K562 (cell line): ENCODE results near the gene NACA. TPM values are rescaled to one million over a fixed set of nuclear protein-coding genes. Genes with fewer than 3 reads are reported as not detected.

Source experiments
- ATAC-seq: fragments of 200-7000 bp; cut with Tn5 transposase; 3 replicates; pipeline ENCODE4 v1.9.1; 2020; ENCODE audit warnings: moderate library complexity
- BruUV-seq: library from RNA; stranded (reverse); fragments of 400-500 nt; replicated peaks from 2 replicates; lab custom pipeline; 2021; lab: Mats Ljungman, UMichigan
- CTCF ChIA-PET: fragments of 300-600 bp; formaldehyde crosslinking; extraction: SDS; loops from one replicate; lab custom pipeline; 2021; ENCODE audit warnings: low intra/inter-chr PET ratio; lab: Yijun Ruan, JAX
- POLR2A ChIA-PET: fragments of 300-600, 350-650 bp; sonication (Branson Sonifier 250); formaldehyde crosslinking; extraction: SDS; loops from one replicate; lab custom pipeline; 2021; ENCODE audit warnings: antibody characterized with exemption, inconsistent platforms; lab: Yijun Ruan, JAX
- DNase-seq, 4 experiments: peaks; one replicate each; pipeline versions ENCODE4 v3.0.0 to v3.0.0-alpha.2; 2011 to 2018; ENCODE audit warnings: low spot score in 3 of 4, mixed read lengths in 3 of 4; ENCODE audit errors: extremely low read depth in 1 of 4
- FAIRE-seq: peaks from 2 replicates; lab custom pipeline; 2011; peaks lifted over from hg19 to GRCh38; lab: Jason Lieb, UNC
- H2AFZ ChIP-seq: 2 replicates; pipeline ENCODE4 v1.6.0; 2011; ENCODE audit warnings: low read depth, low read length, control low read depth, inconsistent platforms
- H3K27ac ChIP-seq: fragments of 200-600 bp; 3 replicates; pipeline ENCODE4 v1.8.0; 2011; ENCODE audit warnings: low read depth, mild to moderate bottlenecking, control low read depth, inconsistent platforms, low read length, moderate library complexity, mixed read lengths; ENCODE audit errors: extremely low read depth
- H3K27me3 ChIP-seq, 2 experiments: fragments of 300-600 bp in 1 of 2; 2 replicates in 1 of 2; 3 replicates in 1 of 2; pipeline versions ENCODE4 v1.6.0 to v1.8.0; 2011; ENCODE audit warnings: inconsistent platforms in 2 of 2, low read length in 2 of 2, mild to moderate bottlenecking in 1 of 2, mixed read lengths in 1 of 2, moderate library complexity in 1 of 2; ENCODE audit not compliant: control insufficient read depth in 2 of 2, insufficient read depth in 2 of 2
- H3K36me3 ChIP-seq: fragments of 300-600 bp; 3 replicates; pipeline ENCODE4 v1.8.0; 2011; ENCODE audit warnings: mild to moderate bottlenecking, low read length, inconsistent platforms; ENCODE audit not compliant: control insufficient read depth, insufficient read depth
- H3K4me1 ChIP-seq, 2 experiments: fragments of 200-600 bp in 1 of 2; replicated peaks in 1 of 2; 2 replicates in 1 of 2; 3 replicates in 1 of 2; pipeline versions ENCODE4 v1.5.1 to v1.8.0; 2011; ENCODE audit warnings: inconsistent platforms in 2 of 2, low read length in 2 of 2, mild to moderate bottlenecking in 1 of 2, mixed read lengths in 1 of 2, moderate library complexity in 1 of 2; ENCODE audit not compliant: control insufficient read depth in 2 of 2, insufficient read depth in 2 of 2
- H3K4me2 ChIP-seq: 2 replicates; pipeline ENCODE4 v1.6.1; 2011; ENCODE audit warnings: low read length, control low read depth, inconsistent platforms, mixed read lengths; ENCODE audit not compliant: insufficient read depth
- H3K4me3 ChIP-seq: fragments of 200-600 bp; sonication (generic), shearing (Covaris generic); 2 replicates; pipeline ENCODE4 v1.5.1; 2016; ENCODE audit warnings: control low read depth, inconsistent platforms
- H3K79me2 ChIP-seq: fragments of 200-600 bp; 3 replicates; pipeline ENCODE4 v1.8.0; 2011; ENCODE audit warnings: low read length, inconsistent platforms; ENCODE audit not compliant: control insufficient read depth, insufficient read depth
- H3K9ac ChIP-seq, 2 experiments: 2 replicates each; pipeline versions ENCODE4 v1.6.0 to v1.6.1; 2011; ENCODE audit warnings: low read depth in 2 of 2, low read length in 2 of 2, control low read depth in 1 of 2, inconsistent platforms in 1 of 2, mild to moderate bottlenecking in 1 of 2, mixed read lengths in 1 of 2; ENCODE audit not compliant: insufficient read depth in 1 of 2
- H3K9me1 ChIP-seq: one replicate; pipeline ENCODE4 v1.6.0; 2011; ENCODE audit warnings: inconsistent platforms, mild to moderate bottlenecking, low read length, moderate library complexity; ENCODE audit not compliant: control insufficient read depth, insufficient read depth
- H3K9me3 ChIP-seq: replicated peaks from 2 replicates; pipeline ENCODE4 v1.5.1; 2011; ENCODE audit warnings: low read depth, low read length, inconsistent platforms; ENCODE audit not compliant: control insufficient read depth, insufficient read depth
- H4K20me1 ChIP-seq: replicated peaks from 2 replicates; pipeline ENCODE4 v1.6.1; 2011; ENCODE audit warnings: low read length, inconsistent platforms, mixed read lengths; ENCODE audit not compliant: control insufficient read depth, insufficient read depth
- ARID1B ChIP-seq: fragments of 450-650 bp; IDR thresholded peaks from 2 replicates; pipeline ENCODE4 v1.6.1; 2016; ENCODE audit warnings: antibody characterized with exemption, mild to moderate bottlenecking, inconsistent platforms
- CBFA2T2 ChIP-seq: fragments of 450-650 bp; conservative IDR thresholded peaks from 2 replicates; pipeline ENCODE4 v1.6.1; 2017; ENCODE audit warnings: mild to moderate bottlenecking
- CBX3 ChIP-seq, 2 experiments: IDR thresholded peaks; 1 replicate in 1 of 2; 2 replicates in 1 of 2; pipeline ENCODE4 v1.6.1; 2012; ENCODE audit warnings: inconsistent platforms in 2 of 2, low read length in 2 of 2, borderline replicate concordance in 1 of 2, control low read depth in 1 of 2
- CREM ChIP-seq: IDR thresholded peaks from 2 replicates; pipeline ENCODE4 v1.6.1; 2014; ENCODE audit warnings: antibody characterized with exemption, low read depth
- DPF2 ChIP-seq: fragments of 450-650 bp; IDR thresholded peaks from 2 replicates; pipeline ENCODE4 v1.6.1; 2016
- EP300 ChIP-seq: IDR thresholded peaks from 2 replicates; pipeline ENCODE4 v1.6.1; 2012; ENCODE audit warnings: low read length, improper control_type of control experiment
- ETV1 ChIP-seq: fragments of 450-650 bp; conservative IDR thresholded peaks from 2 replicates; pipeline ENCODE4 v1.6.1; 2016; ENCODE audit warnings: missing genetic modification characterization, control low read depth, low read depth, missing compliant biosample characterization
- FOXJ3 ChIP-seq: sonication (generic); formaldehyde crosslinking; IDR thresholded peaks from 2 replicates; pipeline ENCODE4 v1.4.0; 2020; ENCODE audit warnings: mild to moderate bottlenecking, missing genetic modification reagents
- GATA2 ChIP-seq: sonication (generic); formaldehyde crosslinking; IDR thresholded peaks from 2 replicates; pipeline ENCODE4 v1.4.0; 2020; ENCODE audit warnings: mild to moderate bottlenecking, missing genetic modification reagents
- HDAC8 ChIP-seq: fragments of 450-650 bp; IDR thresholded peaks from 2 replicates; pipeline ENCODE4 v1.6.1; 2016; ENCODE audit warnings: mild to moderate bottlenecking, missing genetic modification characterization, moderate library complexity, missing compliant biosample characterization
- HLTF ChIP-seq: fragments of 450-650 bp; IDR thresholded peaks from 2 replicates; pipeline ENCODE4 v1.6.1; 2016
- LARP7 ChIP-seq: fragments of 450-650 bp; IDR thresholded peaks from 2 replicates; pipeline ENCODE4 v1.6.1; 2016
- LEF1 ChIP-seq: fragments of 450-650 bp; IDR thresholded peaks from 2 replicates; pipeline ENCODE4 v1.6.1; 2016; ENCODE audit warnings: mild to moderate bottlenecking
- NCOR1 ChIP-seq: fragments of 450-650 bp; IDR thresholded peaks from 2 replicates; pipeline ENCODE4 v1.6.1; 2016; ENCODE audit warnings: mild to moderate bottlenecking, moderate library complexity
- PML ChIP-seq: IDR thresholded peaks from 2 replicates; pipeline ENCODE4 v1.6.1; 2012; ENCODE audit warnings: low read length, inconsistent platforms
- POLR2AphosphoS5 ChIP-seq: IDR thresholded peaks from 2 replicates; pipeline ENCODE4 v1.6.1; 2011; ENCODE audit warnings: mild to moderate bottlenecking, low read depth, low read length, moderate library complexity; ENCODE audit not compliant: control insufficient read depth, insufficient read depth
- SMARCE1 ChIP-seq: fragments of 450-650 bp; IDR thresholded peaks from 2 replicates; pipeline ENCODE4 v1.7.1; 2016; ENCODE audit warnings: mild to moderate bottlenecking
- TAL1 ChIP-seq: fragments of 450-650 bp; IDR thresholded peaks from 2 replicates; pipeline ENCODE4 v1.6.1; 2016; ENCODE audit warnings: mild to moderate bottlenecking
- TCF3 ChIP-seq: sonication (generic); formaldehyde crosslinking; IDR thresholded peaks from 2 replicates; pipeline ENCODE4 v1.4.0; 2020; ENCODE audit warnings: mild to moderate bottlenecking, missing genetic modification reagents
- THRA ChIP-seq: fragments of 450-650 bp; IDR thresholded peaks from 2 replicates; pipeline ENCODE4 v1.6.1; 2017; ENCODE audit warnings: mild to moderate bottlenecking, moderate library complexity
- TRIM24 ChIP-seq, 2 experiments: fragments of 450-650 bp; IDR thresholded peaks; 2 replicates each; pipeline ENCODE4 v1.6.1; 2016
- ZNF384 ChIP-seq: IDR thresholded peaks from 2 replicates; pipeline ENCODE4 v1.6.1; 2012; ENCODE audit warnings: low read depth, low read length, improper control_type of control experiment
- WGBS: fragments of 100-300 bp; shearing (Covaris generic); methylation state at CpG from one replicate; pipeline ENCODE4 v1.1.6; 2016; ENCODE audit warnings: low coverage, mixed read lengths; ENCODE audit not compliant: insufficient coverage; ENCODE audit errors: missing lambda C conversion rate; 5-methylcytosine and 5-hydroxymethylcytosine counted together
- in situ Hi-C: fragments of 300-500 bp; cut with MboI; formaldehyde crosslinking; loops from 4 replicates; pipeline ENCODE4 v1.15.0; 2018; ENCODE audit warnings: inconsistent platforms, mixed read lengths
- intact Hi-C: fragments of 100-400 bp; cut with micrococcal nuclease; formaldehyde crosslinking; loops from 2 replicates; pipeline ENCODE4 v1.14.2; 2022
- polyA plus RNA-seq, 8 experiments: library from polyadenylated mRNA; depleted of rRNA in 4 of 8; stranded (reverse) in 5 of 8; unstranded in 3 of 8; fragments of >200 nt; fragmentation: Nextera tagmentation in 2 of 8; fragmentation: Illumina TruSeq in 1 of 8; extraction: Ambion mirVana in 2 of 8; extraction: Trizol in 1 of 8; gene quantifications; 2 replicates each; pipeline versions ENCODE4 v1.2.1 to v1.2.3, GENCODE V29; 2011 to 2014; ENCODE audit warnings: inconsistent platforms in 1 of 8, missing spikeins in 1 of 8
- total RNA-seq, 7 experiments: library from RNA; depleted of rRNA in 6 of 7; stranded (reverse); fragments of >200 nt in 6 of 7; fragmentation: Illumina TruSeq in 2 of 7; extraction: Trizol in 2 of 7; gene quantifications; 2 replicates each; pipeline versions ENCODE4 v1.2.1 to v1.2.3, GENCODE V29; 2011 to 2021; ENCODE audit warnings: low replicate concordance in 1 of 7

NACA gene
- total and polyA plus RNA-seq, 9 of the 15 experiments (the other 6 are each of a cell fraction or from before 2014, with no cell fraction given) = 1,030 to 2,416 (median 1,645) TPM

DNA sequence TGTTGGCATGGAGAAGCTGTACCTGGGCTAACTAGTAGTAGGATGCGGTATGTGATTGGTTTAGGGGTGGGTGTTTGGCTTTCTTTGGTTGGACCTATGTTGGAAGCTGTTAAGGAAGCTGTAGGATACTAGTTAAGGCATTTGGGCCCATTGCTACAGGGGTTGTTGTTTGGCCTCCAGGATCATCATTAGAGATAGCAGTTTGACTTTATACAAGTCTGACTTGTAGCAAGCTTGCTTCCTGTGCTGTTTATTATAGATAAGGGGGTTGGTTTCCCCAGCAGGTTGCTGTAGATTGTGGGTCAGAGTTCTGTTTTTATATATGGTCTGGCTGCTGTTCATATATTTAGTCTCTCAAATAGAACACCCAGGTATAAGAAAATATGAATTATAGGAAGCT, 28.5 kb upstream of the NACA start:
- H3K4me2 ChIP-seq = peak overlapping the region; percentile 9; the same call in 1 of the 2 replicates
- DNase-seq = peak; percentile 63 to 73 (median 71)
- H3K9me1 ChIP-seq = no peaks in the 10 kb centered on the region
- POLR2A ChIA-PET = interaction anchor here (0.7 to 1.1 kb wide), 4 partner anchors 9 to 235 kb away, joined by 3 to 4 read pairs (median 4); partner anchors contain the start of genes HSD17B6 and NACA
- 55% methylated on average over 1 of the region's 1 CpG for WGBS
- H2AFZ ChIP-seq = peak overlapping the region; percentile 27; the same call in 1 of the 2 replicates
- TSS peak; percentile 60 for BruUV-seq
- peak overlapping the region; percentile 49; the same call in 2 of the 3 replicates for H3K27ac ChIP-seq
- no peaks in the 10 kb centered on the region for H4K20me1 ChIP-seq
- peak; percentile 54 for FAIRE-seq
- no peak overlapping the region for H3K4me3 ChIP-seq
- CTCF ChIA-PET = no interaction called here
- H3K9me3 ChIP-seq = peaks cover 8% of the 10 kb centered on the region; the same call in 1 of the 2 replicates
- peaks cover 32% of the 10 kb centered on the region for H3K79me2 ChIP-seq
- H3K4me1 ChIP-seq = peaks cover 11 to 16% of the 10 kb centered on the region in 2 experiments; a peak in 4 of 5 replicates
- no peak overlapping the region for H3K9ac ChIP-seq
- H3K27me3 ChIP-seq = no peaks in the 10 kb centered on the region
- intact Hi-C loops = loop anchor here (2.0 to 5.0 kb wide), 2 partner anchors 65 to 116 kb away; partner anchors contain the start of gene PTGES3
- in situ Hi-C loops = loop anchor here (10.0 kb wide), 2 partner anchors 311 to 431 kb away; no protein-coding TSS in a partner anchor
- no peak for ATAC-seq
- peaks cover 20% of the 10 kb centered on the region for H3K36me3 ChIP-seq
- TF ChIP-seq EP300 (peak; percentile 57; the same call in 1 of the 2 replicates), HLTF (no peak), ARID1B (peak; percentile 78), CREM (0 out of 2 replicates have a peak, but pooled peaks have one; percentile 6), DPF2 (peak; percentile 77), NCOR1 (peak; percentile 51; the same call in 1 of the 2 replicates), GATA2 (CRISPR knock-in tag) (peak; percentile 20; the same call in 1 of the 2 replicates), THRA (no peak), ETV1 (peak; percentile 48; the same call in 1 of the 2 replicates), CBX3 (IDR thresholded peaks at IDR 0.05; ENCODE audit: borderline replicate concordance in 1 of 2, low read length in 2 of 2) (peak in 1 of 2 experiments; percentile 64; a peak in 1 of 3 replicates), TRIM24 (IDR thresholded peaks at IDR 0.05) (peak; percentile 71 to 80; a peak in 3 of 4 replicates), PML (peak; percentile 33; the same call in 1 of the 2 replicates), SMARCE1 (peak; percentile 32; the same call in 1 of the 2 replicates), LEF1 (peak; percentile 55; the same call in 1 of the 2 replicates), ZNF384 (no peak), FOXJ3 (CRISPR knock-in tag) (no peak), TAL1 (peak; percentile 70; the same call in 1 of the 2 replicates), LARP7 (no peak), POLR2AphosphoS5 (peak; percentile 67), HDAC8 (tag) (no peak), CBFA2T2 (peak; percentile 76), TCF3 (peak; percentile 67)
